Endothelial cell of umbilical vein (primary cell): ENCODE results near the gene SMAD3. TPM values are rescaled to one million over a fixed set of nuclear protein-coding genes. Genes with fewer than 3 reads are reported as not detected.

Source experiments
- BruUV-seq: library from RNA; stranded (reverse); fragments of 400-500 nt; replicated peaks from 2 replicates; lab custom pipeline; 2021; lab: Mats Ljungman, UMichigan
- CTCF ChIA-PET: fragments of 300-600, 350-600 bp; sonication (Branson Sonifier 250); formaldehyde crosslinking; loops from one replicate; lab custom pipeline; 2021; ENCODE audit warnings: antibody characterized with exemption, inconsistent platforms; lab: Charles Lee
- POLR2A ChIA-PET: fragments of 300-600, 350-600 bp; sonication (Branson Sonifier 250); formaldehyde crosslinking; loops from one replicate; lab custom pipeline; 2021; ENCODE audit warnings: antibody characterized with exemption, inconsistent platforms; lab: Charles Lee
- DNase-seq: peaks from one replicate; pipeline ENCODE4 v3.0.0-alpha.2; 2011; ENCODE audit warnings: low read depth, low spot score
- FAIRE-seq: peaks from 2 replicates; lab custom pipeline; 2011; peaks lifted over from hg19 to GRCh38; lab: Jason Lieb, UNC
- H2AFZ ChIP-seq: 2 replicates; pipeline ENCODE4 v1.6.0; 2012; ENCODE audit warnings: low read depth, low read length, control low read depth, inconsistent platforms
- H3K27ac ChIP-seq: 2 replicates; pipeline ENCODE4 v1.5.1; 2011; ENCODE audit warnings: low read depth, mild to moderate bottlenecking, control low read depth, low read length, moderate library complexity; ENCODE audit not compliant: insufficient read depth
- H3K27me3 ChIP-seq, 2 experiments: 2 replicates each; pipeline versions ENCODE4 v1.6.0 to v1.6.1; 2011; ENCODE audit warnings: low read length in 2 of 2, mixed read lengths in 1 of 2; ENCODE audit not compliant: control insufficient read depth in 2 of 2, insufficient read depth in 2 of 2
- H3K36me3 ChIP-seq, 2 experiments: 2 replicates in 1 of 2; 3 replicates in 1 of 2; pipeline ENCODE4 v1.5.1; 2011; ENCODE audit warnings: low read length in 2 of 2, mild to moderate bottlenecking in 1 of 2, moderate library complexity in 1 of 2; ENCODE audit not compliant: control insufficient read depth in 2 of 2, insufficient read depth in 2 of 2; ENCODE audit errors: extremely low read depth in 1 of 2
- H3K4me1 ChIP-seq: 3 replicates; pipeline ENCODE4 v1.5.1; 2011; ENCODE audit warnings: mild to moderate bottlenecking, low read length; ENCODE audit not compliant: control insufficient read depth, insufficient read depth; ENCODE audit errors: extremely low read depth
- H3K4me2 ChIP-seq: 2 replicates; pipeline ENCODE4 v1.6.1; 2011; ENCODE audit warnings: low read length, control low read depth, mixed read lengths; ENCODE audit not compliant: insufficient read depth
- H3K4me3 ChIP-seq, 3 experiments: fragments of 200-600 bp in 1 of 3; sonication (generic), shearing (Covaris generic) in 1 of 3; replicated peaks in 1 of 3; 2 replicates each; pipeline ENCODE4 v1.5.1; 2011 to 2016; ENCODE audit warnings: control low read depth in 3 of 3, low read length in 3 of 3, mild to moderate bottlenecking in 2 of 3, inconsistent platforms in 1 of 3, low read depth in 1 of 3, moderate library complexity in 1 of 3; ENCODE audit not compliant: insufficient read depth in 1 of 3
- H3K79me2 ChIP-seq: 2 replicates; pipeline ENCODE4 v1.6.0; 2012; ENCODE audit warnings: low read length, inconsistent platforms; ENCODE audit not compliant: control insufficient read depth, insufficient read depth
- H3K9ac ChIP-seq: replicated peaks from 2 replicates; pipeline ENCODE3; 2011; ENCODE audit warnings: low read length, control low read depth; ENCODE audit not compliant: insufficient read depth; ENCODE audit errors: extremely low read depth
- H3K9me1 ChIP-seq: replicated peaks from 3 replicates; pipeline ENCODE4 v1.6.0; 2011; ENCODE audit warnings: mild to moderate bottlenecking, low read length; ENCODE audit not compliant: control insufficient read depth, insufficient read depth; ENCODE audit errors: extremely low read depth
- H3K9me3 ChIP-seq: replicated peaks from 2 replicates; pipeline ENCODE4 v1.5.1; 2012; ENCODE audit warnings: low read length, inconsistent platforms; ENCODE audit not compliant: control insufficient read depth, insufficient read depth
- H4K20me1 ChIP-seq: replicated peaks from 2 replicates; pipeline ENCODE3; 2011; ENCODE audit warnings: mild to moderate bottlenecking, low read length; ENCODE audit not compliant: control insufficient read depth, insufficient read depth; ENCODE audit errors: extremely low read depth
- EZH2 ChIP-seq: IDR thresholded peaks from 2 replicates; pipeline ENCODE4 v1.6.1; 2012; ENCODE audit warnings: borderline replicate concordance, low read depth, mild to moderate bottlenecking, moderate library complexity, low read length, inconsistent platforms; ENCODE audit not compliant: severe bottlenecking
- FOS ChIP-seq: IDR thresholded peaks from 2 replicates; pipeline ENCODE4 v1.6.1; 2011; ENCODE audit warnings: mild to moderate bottlenecking, low read length, moderate library complexity, borderline replicate concordance; ENCODE audit not compliant: insufficient read depth
- POLR2AphosphoS5 ChIP-seq: IDR thresholded peaks from 2 replicates; pipeline ENCODE4 v1.6.1; 2012; ENCODE audit warnings: low read depth, mild to moderate bottlenecking, control low read depth, low read length, moderate library complexity; ENCODE audit not compliant: insufficient read depth
- dilution Hi-C: fragments of 300-500 bp; cut with MboI; formaldehyde crosslinking; loops from one replicate; pipeline ENCODE4 v1.15.0; 2019; ENCODE audit warnings: low sequenced_read_pairs; ENCODE audit not compliant: extremely low pct_ligation_motif_present
- intact Hi-C: fragments of 100-400 bp; cut with micrococcal nuclease; formaldehyde crosslinking; loops from one replicate; pipeline ENCODE4 v1.10.0; 2022
- polyA plus RNA-seq, 4 experiments: library from polyadenylated mRNA; depleted of rRNA in 3 of 4; stranded (reverse) in 3 of 4; unstranded in 1 of 4; fragments of >200 nt; gene quantifications; 2 replicates each; pipeline versions ENCODE4 v1.2.1 to v1.2.3, GENCODE V29; 2011 to 2012; ENCODE audit warnings: missing spikeins in 1 of 4
- total RNA-seq: library from RNA; stranded (reverse); gene quantifications from 2 replicates; pipeline ENCODE4 v1.2.3, GENCODE V29; 2021

Gene SMAD3
- total and polyA plus RNA-seq, 2 donors (not counting 3 experiments of a cell fraction or from before 2014, with no cell fraction given) = 56.4 to 88.2 TPM

- Histone ChIP-seq H3K27ac (peak overlapping the region; percentile 83), H4K20me1 (no peaks in the 10 kb centered on the region), H3K9me3 (no peaks in the 10 kb centered on the region), H3K36me3 (peaks cover 12 to 18% of the 10 kb centered on the region in 2 experiments), H3K79me2 (peaks cover 74% of the 10 kb centered on the region), H3K4me3 (no peak overlapping the region), H2AFZ (no peak overlapping the region), H3K4me1 (peaks cover 51% of the 10 kb centered on the region), H3K27me3 (no peaks in the 10 kb centered on the region), H3K4me2 (peak overlapping the region; percentile 43), H3K9ac (peak overlapping the region; percentile 45), H3K9me1 (no peaks in the 10 kb centered on the region)
- dilution Hi-C loops = no loop called here
- ChIA-PET CTCF (interaction anchor here (1.2 to 1.7 kb wide), 3 partner anchors 17 to 268 kb away, joined by 3 to 5 read pairs (median 4); no protein-coding TSS in a partner anchor), POLR2A (interaction anchor here (0.9 to 2.3 kb wide), 2 partner anchors 13 to 17 kb away, joined by 3 to 6 read pairs; no protein-coding TSS in a partner anchor)
- FAIRE-seq (peak; percentile 83), DNase-seq (peak; percentile 87)
- no TSS peak for BruUV-seq
- TF ChIP-seq EZH2 (no peak), FOS (peak; percentile 5), POLR2AphosphoS5 (peak; percentile 58)
- intact Hi-C loops = no loop called here
Measured at GRCh38 chr15:67165254-67166253, 100.2 kb downstream of the SMAD3 start.
